IMR-90 (cell line): ENCODE measurements around the gene STAT4. TPM values are rescaled to one million over a fixed set of nuclear protein-coding genes. Genes with fewer than 3 reads are reported as not detected.

Experiments
- ATAC-seq: fragments of 200-7000 bp; cut with Tn5 transposase; 2 replicates; pipeline ENCODE4 v1.9.1; 2020; ENCODE audit warnings: low read depth, mild to moderate bottlenecking, moderate library complexity
- BruUV-seq: library from RNA; stranded (reverse); fragments of 400-500 nt; replicated peaks from 2 replicates; lab custom pipeline; 2021; lab: Mats Ljungman, UMichigan
- CTCF ChIA-PET: fragments of 300-600 bp; formaldehyde crosslinking; extraction: SDS; loops from one replicate; lab custom pipeline; 2021; ENCODE audit warnings: antibody characterized with exemption; lab: Yijun Ruan, JAX
- POLR2A ChIA-PET: fragments of 300-600 bp; sonication (Branson Sonifier 250); formaldehyde crosslinking; loops from one replicate; lab custom pipeline; 2022; ENCODE audit warnings: antibody characterized with exemption; ENCODE audit not compliant: unreplicated experiment; lab: Charles Lee
- DNase-seq: peaks from one replicate; pipeline ENCODE4 v3.0.0; 2013
- H2AFZ ChIP-seq: replicated peaks from 2 replicates; pipeline ENCODE3; 2013; ENCODE audit warnings: low read length, mild to moderate bottlenecking; ENCODE audit not compliant: poor library complexity
- H2AK5ac ChIP-seq: 2 replicates; pipeline ENCODE4 v1.6.1; 2013; ENCODE audit warnings: low read depth, low read length, inconsistent platforms
- H2AK9ac ChIP-seq: replicated peaks from 2 replicates; pipeline ENCODE3; 2013; ENCODE audit warnings: mild to moderate bottlenecking, low read depth, low read length, moderate library complexity; ENCODE audit not compliant: poor library complexity
- H2BK120ac ChIP-seq: 2 replicates; pipeline ENCODE4 v1.6.1; 2013; ENCODE audit warnings: low read depth, low read length, inconsistent platforms
- H2BK15ac ChIP-seq: 3 replicates; pipeline ENCODE4 v1.6.1; 2013; ENCODE audit warnings: low read depth, low read length, inconsistent platforms
- H2BK20ac ChIP-seq: 2 replicates; pipeline ENCODE4 v1.6.1; 2013; ENCODE audit warnings: low read depth, mild to moderate bottlenecking, inconsistent platforms, low read length, moderate library complexity
- H2BK5ac ChIP-seq: 2 replicates; pipeline ENCODE4 v1.6.1; 2013; ENCODE audit warnings: mild to moderate bottlenecking, low read depth, low read length, inconsistent platforms; ENCODE audit not compliant: poor library complexity, severe bottlenecking
- H3K14ac ChIP-seq: replicated peaks from 2 replicates; pipeline ENCODE4 v1.6.1; 2013; ENCODE audit warnings: low read depth, low read length, inconsistent platforms
- H3K18ac ChIP-seq: 2 replicates; pipeline ENCODE4 v1.6.1; 2013; ENCODE audit warnings: low read depth, low read length, control low read depth
- H3K23ac ChIP-seq: 2 replicates; pipeline ENCODE4 v1.6.1; 2013; ENCODE audit warnings: low read depth, low read length, inconsistent platforms
- H3K27ac ChIP-seq: 2 replicates; pipeline ENCODE4 v1.5.1; 2013; ENCODE audit warnings: mild to moderate bottlenecking, control low read depth, low read length; ENCODE audit not compliant: insufficient read depth
- H3K27me3 ChIP-seq: 2 replicates; pipeline ENCODE4 v1.6.1; 2013; ENCODE audit warnings: low read length; ENCODE audit not compliant: control insufficient read depth, insufficient read depth
- H3K36me3 ChIP-seq: 2 replicates; pipeline ENCODE4 v1.6.1; 2013; ENCODE audit warnings: low read length, mixed read lengths; ENCODE audit not compliant: control insufficient read depth, insufficient read depth
- H3K4ac ChIP-seq: 2 replicates; pipeline ENCODE4 v1.6.1; 2013; ENCODE audit warnings: low read depth, low read length, inconsistent platforms
- H3K4me1 ChIP-seq: 2 replicates; pipeline ENCODE4 v1.6.1; 2013; ENCODE audit warnings: low read length, mixed read lengths; ENCODE audit not compliant: control insufficient read depth, insufficient read depth
- H3K4me2 ChIP-seq: 2 replicates; pipeline ENCODE4 v1.6.1; 2013; ENCODE audit warnings: low read depth, mild to moderate bottlenecking, control low read depth, low read length, moderate library complexity
- H3K4me3 ChIP-seq: 2 replicates; pipeline ENCODE4 v1.5.1; 2013; ENCODE audit warnings: low read depth, mild to moderate bottlenecking, control low read depth, low read length, moderate library complexity; ENCODE audit not compliant: insufficient read depth
- H3K56ac ChIP-seq: 2 replicates; pipeline ENCODE4 v1.6.1; 2013; ENCODE audit warnings: low read length, inconsistent platforms; ENCODE audit not compliant: insufficient read depth; ENCODE audit errors: extremely low read depth
- H3K79me1 ChIP-seq, 2 experiments: 2 replicates each; pipeline ENCODE4 v1.6.1; 2013; ENCODE audit warnings: low read length in 2 of 2, inconsistent platforms in 1 of 2, low read depth in 1 of 2
- H3K9ac ChIP-seq: 2 replicates; pipeline ENCODE4 v1.6.1; 2013; ENCODE audit warnings: low read depth, low read length, control low read depth
- H3K9me1 ChIP-seq: 2 replicates; pipeline ENCODE4 v1.6.1; 2013; ENCODE audit warnings: low read length, inconsistent platforms; ENCODE audit not compliant: insufficient read depth
- H3K9me3 ChIP-seq: 2 replicates; pipeline ENCODE4 v1.6.1; 2013; ENCODE audit warnings: low read length; ENCODE audit not compliant: control insufficient read depth, insufficient read depth
- H4K20me1 ChIP-seq: 2 replicates; pipeline ENCODE4 v1.6.1; 2013; ENCODE audit warnings: low read length, inconsistent platforms; ENCODE audit not compliant: insufficient read depth
- H4K5ac ChIP-seq: 2 replicates; pipeline ENCODE4 v1.6.1; 2013; ENCODE audit warnings: mild to moderate bottlenecking, low read depth, low read length, control low read depth
- H4K8ac ChIP-seq, 2 experiments: 2 replicates each; pipeline ENCODE4 v1.6.1; 2013; ENCODE audit warnings: low read depth in 2 of 2, low read length in 2 of 2, control low read depth in 1 of 2, inconsistent platforms in 1 of 2
- H4K91ac ChIP-seq: 2 replicates; pipeline ENCODE4 v1.6.1; 2013; ENCODE audit warnings: low read depth, low read length, inconsistent platforms; ENCODE audit not compliant: insufficient read depth
- MAZ ChIP-seq: IDR thresholded peaks from 2 replicates; pipeline ENCODE4 v1.6.1; 2012; ENCODE audit warnings: low read depth, mild to moderate bottlenecking, low read length, improper control_type of control experiment, moderate library complexity, borderline replicate concordance
- RAD21 ChIP-seq: IDR thresholded peaks from 2 replicates; pipeline ENCODE4 v1.6.1; 2012; ENCODE audit warnings: low read length, improper control_type of control experiment
- RFX5 ChIP-seq: IDR thresholded peaks from 2 replicates; pipeline ENCODE4 v1.8.0; 2012; ENCODE audit warnings: low read depth, mild to moderate bottlenecking, low read length, moderate library complexity
- USF2 ChIP-seq: fragments of 150-350 bp; IDR thresholded peaks from 2 replicates; pipeline ENCODE4 v1.6.1; 2017; ENCODE audit warnings: mild to moderate bottlenecking, antibody characterized with exemption, low read length, low read depth
- WGBS, 2 experiments: methylation state at CpG; one replicate each; pipeline versions ENCODE4 v1.1.5 to v1.1.7; 2013; ENCODE audit warnings: missing lambda C conversion rate in 2 of 2; ENCODE audit not compliant: insufficient read length in 1 of 2; ENCODE audit errors: extremely low coverage in 2 of 2; 5-methylcytosine and 5-hydroxymethylcytosine counted together
- dilution Hi-C: fragments of 300-500 bp; cut with HindIII; formaldehyde crosslinking; loops from one replicate; pipeline ENCODE4 v1.14.3; 2018; ENCODE audit warnings: low sequenced_read_pairs; ENCODE audit not compliant: unreplicated experiment
- in situ Hi-C: fragments of 300-500 bp; cut with MboI; formaldehyde crosslinking; loops from 3 replicates; pipeline ENCODE4 v1.14.3; 2019; ENCODE audit warnings: low sequenced_read_pairs, inconsistent platforms, mixed read lengths
- intact Hi-C: fragments of 100-400 bp; cut with micrococcal nuclease; formaldehyde crosslinking; loops from 2 replicates; pipeline ENCODE4 v1.10.0; 2022
- polyA plus RNA-seq, 3 experiments: library from polyadenylated mRNA; depleted of rRNA; stranded (reverse); fragments of >200 nt; gene quantifications; 2 replicates each; pipeline ENCODE4 v1.2.3, GENCODE V29; 2012; ENCODE audit warnings: low replicate concordance in 1 of 3
- total RNA-seq: library from RNA; depleted of rRNA; stranded (reverse); fragments of >200 nt; gene quantifications from 2 replicates; pipeline ENCODE4 v1.2.3, GENCODE V29; 2012

Gene STAT4
- total and polyA plus RNA-seq, 2 of the 4 experiments (the other 2 are of a cell fraction) = 0.36 to 0.48 TPM

- no peaks in the 10 kb centered on the region for H3K36me3 ChIP-seq
- H3K23ac ChIP-seq = peak overlapping the region; percentile 1; the same call in 1 of the 2 replicates
- H3K4me2 ChIP-seq = no peak overlapping the region
- H3K9me1 ChIP-seq = peaks cover 12% of the 10 kb centered on the region
- H4K91ac ChIP-seq = peak overlapping the region; percentile 26; the same call in 1 of the 2 replicates
- no peak overlapping the region for H3K4me3 ChIP-seq
- H4K5ac ChIP-seq = peak overlapping the region; percentile 15; the same call in 1 of the 2 replicates
- peaks cover 32% of the 10 kb centered on the region for H3K4me1 ChIP-seq
- H2BK120ac ChIP-seq = peak overlapping the region; percentile 69
- in situ Hi-C loops = no loop called here
- no peak overlapping the region; a peak in 1 of 4 replicates for H4K8ac ChIP-seq
- H3K9me3 ChIP-seq = no peaks in the 10 kb centered on the region
- H3K4ac ChIP-seq = peak overlapping the region; percentile 74
- H2BK5ac ChIP-seq = no peak overlapping the region
- no TSS peak for BruUV-seq
- H3K14ac ChIP-seq = peak overlapping the region; percentile 77
- peak overlapping the region; percentile 72 for H2BK20ac ChIP-seq
- no peaks in the 10 kb centered on the region for H4K20me1 ChIP-seq
- DNase-seq (no peak), ATAC-seq (no peak)
- no peaks in the 10 kb centered on the region; a peak in 1 of 4 replicates for H3K79me1 ChIP-seq
- peak overlapping the region; percentile 60 for H2AK5ac ChIP-seq
- dilution Hi-C loops = no loop called here
- intact Hi-C loops = no loop called here
- peak overlapping the region; percentile 38; the same call in 1 of the 2 replicates for H3K18ac ChIP-seq
- no peaks in the 10 kb centered on the region for H3K27me3 ChIP-seq
- TF ChIP-seq RAD21 (no peak), USF2 (no peak), RFX5 (no peak), MAZ (no peak)
- CTCF ChIA-PET = interaction anchor here (1.3 to 1.7 kb wide), 2 partner anchors 12 to 48 kb away, joined by 4 to 6 read pairs; no protein-coding TSS in a partner anchor
- POLR2A ChIA-PET = no interaction called here
- peak overlapping the region; percentile 63; the same call in 1 of the 3 replicates for H2BK15ac ChIP-seq
- WGBS, 2 experiments = no CpG with 5 or more reads among the region's 1 CpG
- H2AK9ac ChIP-seq = no peak overlapping the region
- no peak overlapping the region for H3K9ac ChIP-seq
- no peak overlapping the region for H2AFZ ChIP-seq
- H3K56ac ChIP-seq = no peak overlapping the region
- H3K27ac ChIP-seq = no peak overlapping the region
Observed at GRCh38 chr2:191170301-191170636, 19.5 kb upstream of the STAT4 start.
